ENCODE results near the gene SHROOM3. TPM values are rescaled to one million over a fixed set of nuclear protein-coding genes. Genes with fewer than 3 reads are reported as not detected.

The SHROOM3 gene
- total RNA-seq, 2 donors from 2014 or later = 139 to 171 TPM

DNA sequence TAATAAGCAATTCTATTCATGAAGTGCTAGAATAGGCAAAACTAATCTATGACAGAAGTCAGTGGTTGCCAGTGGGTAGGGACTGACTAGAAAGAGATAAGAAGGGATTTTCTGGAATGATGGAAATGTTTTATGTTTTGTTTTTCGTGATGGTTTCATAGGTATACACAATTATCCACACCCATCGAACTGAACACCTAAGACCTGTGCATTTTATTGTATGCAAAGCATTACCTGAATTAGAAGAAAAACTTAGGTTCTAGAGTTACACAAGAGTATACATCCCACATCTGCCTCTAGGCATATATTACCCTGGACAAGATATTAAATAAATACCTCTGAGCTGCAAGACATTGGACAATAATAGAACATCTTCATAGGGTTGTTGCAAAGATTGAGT, 257.7 kb downstream of the SHROOM3 start:
- TF ChIP-seq, protein P1, sequence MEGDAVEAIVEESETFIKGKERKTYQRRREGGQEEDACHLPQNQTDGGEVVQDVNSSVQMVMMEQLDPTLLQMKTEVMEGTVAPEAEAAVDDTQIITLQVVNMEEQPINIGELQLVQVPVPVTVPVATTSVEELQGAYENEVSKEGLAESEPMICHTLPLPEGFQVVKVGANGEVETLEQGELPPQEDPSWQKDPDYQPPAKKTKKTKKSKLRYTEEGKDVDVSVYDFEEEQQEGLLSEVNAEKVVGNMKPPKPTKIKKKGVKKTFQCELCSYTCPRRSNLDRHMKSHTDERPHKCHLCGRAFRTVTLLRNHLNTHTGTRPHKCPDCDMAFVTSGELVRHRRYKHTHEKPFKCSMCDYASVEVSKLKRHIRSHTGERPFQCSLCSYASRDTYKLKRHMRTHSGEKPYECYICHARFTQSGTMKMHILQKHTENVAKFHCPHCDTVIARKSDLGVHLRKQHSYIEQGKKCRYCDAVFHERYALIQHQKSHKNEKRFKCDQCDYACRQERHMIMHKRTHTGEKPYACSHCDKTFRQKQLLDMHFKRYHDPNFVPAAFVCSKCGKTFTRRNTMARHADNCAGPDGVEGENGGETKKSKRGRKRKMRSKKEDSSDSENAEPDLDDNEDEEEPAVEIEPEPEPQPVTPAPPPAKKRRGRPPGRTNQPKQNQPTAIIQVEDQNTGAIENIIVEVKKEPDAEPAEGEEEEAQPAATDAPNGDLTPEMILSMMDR (IDR thresholded peaks at IDR 0.05) = no peak
- Histone ChIP-seq H3K27me3 (replicated peaks; ENCODE audit: insufficient read depth) (no peaks in the 10 kb centered on the region), H3K4me1 (ENCODE audit: control insufficient read depth in 1 of 2, low read depth in 2 of 2) (peaks cover 41 to 79% of the 10 kb centered on the region in 2 donors), H3K4me3 (no peak overlapping the region), H3K27ac (peak overlapping the region; percentile 88 to 89), H3K36me3 (no peaks in the 10 kb centered on the region), H3K9me3 (no peaks in the 10 kb centered on the region)
- no peak for ATAC-seq (ENCODE audit: insufficient number of reproducible peaks, low FRiP score, low read depth)
- no peak for DNase-seq (ENCODE audit: low spot score)

DNA sequence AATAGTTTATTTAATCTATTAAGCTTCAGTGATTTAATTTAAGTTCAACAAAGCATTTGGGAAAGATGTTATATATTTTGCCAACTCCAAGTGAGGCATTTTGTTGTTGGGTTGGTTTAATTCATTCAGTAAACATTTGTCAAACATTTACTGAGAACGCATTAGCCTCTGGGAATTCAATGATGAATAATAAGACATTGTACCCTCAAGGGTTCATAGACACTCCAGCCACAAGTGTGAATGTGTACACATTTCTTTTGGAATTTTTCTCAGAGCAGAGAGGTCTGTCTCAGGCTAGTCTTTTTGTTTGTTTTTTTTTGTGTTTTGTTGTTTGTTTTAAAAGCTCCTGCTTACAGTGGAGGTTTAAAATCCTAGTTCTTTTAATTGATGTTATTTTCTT, 259.0 kb downstream of the SHROOM3 start:
- DNase-seq (ENCODE audit: low spot score) = no peak
- Histone ChIP-seq H3K4me1 (ENCODE audit: control insufficient read depth in 1 of 2, low read depth in 2 of 2) (peaks cover 48 to 82% of the 10 kb centered on the region in 2 donors), H3K27me3 (replicated peaks; ENCODE audit: insufficient read depth) (no peaks in the 10 kb centered on the region), H3K36me3 (no peaks in the 10 kb centered on the region), H3K27ac (peak overlapping the region; percentile 3 to 58), H3K4me3 (no peak overlapping the region), H3K9me3 (no peaks in the 10 kb centered on the region)
- TF ChIP-seq, protein P1 (IDR thresholded peaks at IDR 0.05) = no peak
- ATAC-seq (ENCODE audit: insufficient number of reproducible peaks, low FRiP score, low read depth) = no peak

DNA sequence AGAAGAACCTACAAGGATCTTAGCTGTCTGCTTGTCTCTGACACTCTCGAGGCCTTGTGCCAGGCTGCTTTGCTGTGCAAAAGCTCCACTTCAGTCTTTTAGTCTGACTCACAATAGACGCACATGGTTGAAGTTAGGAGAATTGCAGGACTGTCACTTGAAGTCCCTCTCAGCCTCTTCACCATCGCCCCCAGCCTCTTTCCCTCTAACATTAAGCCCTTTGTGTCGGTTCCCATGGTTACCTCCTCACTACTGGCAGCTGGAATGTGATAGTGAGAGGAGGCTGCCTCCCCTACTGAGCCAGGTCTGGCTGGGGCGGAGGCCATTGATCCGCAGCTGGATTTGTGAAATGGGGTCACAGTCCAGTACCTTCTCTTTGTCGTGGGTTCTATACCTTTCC, 261.1 kb downstream of the SHROOM3 start:
- no peaks in the 10 kb centered on the region for H3K9me3 ChIP-seq
- peak overlapping the region in 1 of 2 donors; percentile 25 for H3K27ac ChIP-seq
- TF ChIP-seq, protein P1 (IDR thresholded peaks at IDR 0.05) = no peak
- H3K4me3 ChIP-seq = no peak overlapping the region
- H3K4me1 ChIP-seq (ENCODE audit: control insufficient read depth in 1 of 2, low read depth in 2 of 2) = peaks cover 55 to 97% of the 10 kb centered on the region in 2 donors
- ATAC-seq (ENCODE audit: insufficient number of reproducible peaks, low FRiP score, low read depth) (no peak), DNase-seq (ENCODE audit: low spot score) (no peak)
- no peaks in the 10 kb centered on the region for H3K36me3 ChIP-seq
- H3K27me3 ChIP-seq (replicated peaks; ENCODE audit: insufficient read depth) = no peaks in the 10 kb centered on the region

DNA sequence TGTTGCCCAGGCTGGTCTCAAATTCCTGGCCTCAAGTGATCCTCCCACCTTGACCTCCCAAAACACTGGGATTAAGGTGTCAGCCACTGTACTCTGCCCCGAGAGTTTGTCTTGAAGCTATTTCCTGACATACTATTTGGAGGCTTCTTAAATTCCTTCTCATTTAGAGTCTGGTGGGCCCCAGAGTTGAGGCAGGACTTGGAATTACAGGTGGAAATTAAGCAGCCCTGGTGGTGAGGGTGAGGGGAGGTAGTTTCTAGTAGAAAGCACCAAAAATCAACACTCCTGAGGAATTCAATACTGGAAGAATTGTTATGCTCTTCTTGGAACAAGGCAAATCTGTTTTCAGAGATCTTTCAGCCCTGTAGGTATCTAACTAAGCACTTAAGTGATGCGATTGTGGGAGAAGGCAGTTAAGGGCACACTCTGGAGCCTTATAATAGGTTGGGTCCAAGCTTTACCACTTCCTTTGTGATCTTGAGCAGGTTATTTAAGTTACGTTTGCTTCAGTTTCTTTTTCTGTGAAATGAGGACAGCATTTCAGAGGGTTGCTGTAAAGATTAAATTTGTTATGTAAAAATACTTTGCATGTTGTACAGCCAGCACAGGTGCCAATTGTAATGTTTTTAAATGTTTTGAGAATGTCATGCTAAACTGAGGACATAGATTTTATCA, 262.2 kb downstream of the SHROOM3 start:
- ATAC-seq (ENCODE audit: insufficient number of reproducible peaks, low FRiP score, low read depth) = no peak
- Histone ChIP-seq H3K27ac (peak overlapping the region in 1 of 2 donors; percentile 50), H3K4me3 (no peak overlapping the region), H3K4me1 (ENCODE audit: control insufficient read depth in 1 of 2, low read depth in 2 of 2) (peaks cover 50 to 96% of the 10 kb centered on the region in 2 donors), H3K27me3 (replicated peaks; ENCODE audit: insufficient read depth) (no peaks in the 10 kb centered on the region), H3K36me3 (no peaks in the 10 kb centered on the region), H3K9me3 (no peaks in the 10 kb centered on the region)
- DNase-seq (ENCODE audit: low spot score) = no peak
- TF ChIP-seq, protein P1 (IDR thresholded peaks at IDR 0.05) = no peak

DNA sequence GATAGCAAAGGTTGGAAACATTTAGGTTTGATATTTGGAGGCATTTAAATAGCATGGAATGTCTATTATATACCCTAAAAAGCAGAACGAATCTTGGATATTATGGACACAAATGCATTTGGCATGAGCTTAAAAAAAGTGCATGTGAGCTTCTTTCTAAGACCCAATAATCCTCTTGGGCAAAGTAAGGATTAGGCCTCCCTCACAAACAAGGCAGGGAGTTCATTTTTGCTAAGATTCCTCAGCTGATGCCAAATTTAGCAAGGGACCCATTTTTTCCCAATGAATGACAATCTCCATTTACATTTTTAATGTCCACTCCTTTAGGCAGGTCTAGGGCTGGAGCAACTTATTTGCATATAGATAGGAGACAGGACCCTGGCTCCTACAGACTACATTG, 263.1 kb downstream of the SHROOM3 start:
- Histone ChIP-seq H3K4me3 (no peak overlapping the region), H3K27ac (no peak overlapping the region), H3K4me1 (ENCODE audit: control insufficient read depth in 1 of 2, low read depth in 2 of 2) (peaks cover 42 to 96% of the 10 kb centered on the region in 2 donors), H3K36me3 (no peaks in the 10 kb centered on the region), H3K9me3 (no peaks in the 10 kb centered on the region), H3K27me3 (replicated peaks; ENCODE audit: insufficient read depth) (no peaks in the 10 kb centered on the region)
- no peak for ATAC-seq (ENCODE audit: insufficient number of reproducible peaks, low FRiP score, low read depth)
- TF ChIP-seq, protein P1 (IDR thresholded peaks at IDR 0.05) = no peak
- DNase-seq (ENCODE audit: low spot score) = no peak
